GM23338 (cell line): ENCODE data around the gene SLC8A3.

Experiments
- CREB1 ChIP-seq: fragments of 250-450 bp; sonication (Bioruptor Pico); IDR thresholded peaks from 2 replicates; pipeline ENCODE4 v1.5.0; 2020; ENCODE audit warnings: low read depth, mild to moderate bottlenecking, moderate library complexity
- EZH2 ChIP-seq: fragments of 200-600 bp; sonication (generic); IDR thresholded peaks from one replicate; pipeline ENCODE4 v1.8.0; 2017; ENCODE audit warnings: antibody characterized with exemption, mild to moderate bottlenecking, low read depth; ENCODE audit not compliant: unreplicated experiment
- EZH2phosphoT487 ChIP-seq: fragments of 200-600 bp; sonication (generic); IDR thresholded peaks from one replicate; pipeline ENCODE4 v1.8.1; 2018; ENCODE audit warnings: antibody characterized with exemption; ENCODE audit not compliant: unreplicated experiment
- POLR2AphosphoS5 ChIP-seq: IDR thresholded peaks from 2 replicates; pipeline ENCODE4 v1.6.1; 2016; ENCODE audit warnings: antibody characterized with exemption, low read depth
- STAT1 ChIP-seq: IDR thresholded peaks from one replicate; pipeline ENCODE4 v1.6.1; 2016; ENCODE audit warnings: antibody characterized with exemption; ENCODE audit not compliant: unreplicated experiment
- ZNF331 ChIP-seq: fragments of 250-450 bp; sonication (Bioruptor Pico); IDR thresholded peaks from 2 replicates; pipeline ENCODE4 v1.5.0; 2020; ENCODE audit warnings: low read depth, mild to moderate bottlenecking, moderate library complexity
- TF ChIP-seq, protein P1 (sequence below), 2 experiments: fragments of 200-600 bp in 1 of 2; sonication (generic) in 1 of 2; conservative IDR thresholded peaks; 2 replicates each; pipeline versions ENCODE4 v1.5.1 to v1.6.1; 2016 to 2017; ENCODE audit warnings: antibody characterized with exemption in 2 of 2, low read depth in 2 of 2, mild to moderate bottlenecking in 2 of 2, moderate library complexity in 1 of 2
- TF ChIP-seq, protein P2 (sequence below): IDR thresholded peaks from one replicate; pipeline ENCODE4 v1.6.1; 2018; ENCODE audit warnings: antibody characterized with exemption; ENCODE audit not compliant: unreplicated experiment

DNA sequence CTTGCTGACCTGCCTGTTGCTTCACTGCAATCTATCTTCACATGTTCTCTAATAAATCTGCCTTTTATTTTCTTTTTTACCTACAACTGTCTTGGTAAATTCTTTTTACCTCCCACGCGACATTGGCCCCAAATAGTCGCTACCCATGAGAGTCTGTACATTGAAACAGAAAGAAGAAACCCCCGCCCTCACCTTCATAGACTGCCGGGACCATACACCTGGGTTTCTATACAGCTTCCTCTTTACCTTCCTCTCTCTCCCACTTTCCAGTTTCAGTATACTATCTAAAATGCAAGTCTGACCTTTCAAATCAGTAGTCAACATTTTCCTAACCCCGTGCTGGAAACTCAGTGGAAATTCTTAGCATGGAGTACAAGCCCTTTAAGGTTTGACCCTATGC, 4.8 kb downstream of the SLC8A3 start:
- TF ChIP-seq, protein P1, sequence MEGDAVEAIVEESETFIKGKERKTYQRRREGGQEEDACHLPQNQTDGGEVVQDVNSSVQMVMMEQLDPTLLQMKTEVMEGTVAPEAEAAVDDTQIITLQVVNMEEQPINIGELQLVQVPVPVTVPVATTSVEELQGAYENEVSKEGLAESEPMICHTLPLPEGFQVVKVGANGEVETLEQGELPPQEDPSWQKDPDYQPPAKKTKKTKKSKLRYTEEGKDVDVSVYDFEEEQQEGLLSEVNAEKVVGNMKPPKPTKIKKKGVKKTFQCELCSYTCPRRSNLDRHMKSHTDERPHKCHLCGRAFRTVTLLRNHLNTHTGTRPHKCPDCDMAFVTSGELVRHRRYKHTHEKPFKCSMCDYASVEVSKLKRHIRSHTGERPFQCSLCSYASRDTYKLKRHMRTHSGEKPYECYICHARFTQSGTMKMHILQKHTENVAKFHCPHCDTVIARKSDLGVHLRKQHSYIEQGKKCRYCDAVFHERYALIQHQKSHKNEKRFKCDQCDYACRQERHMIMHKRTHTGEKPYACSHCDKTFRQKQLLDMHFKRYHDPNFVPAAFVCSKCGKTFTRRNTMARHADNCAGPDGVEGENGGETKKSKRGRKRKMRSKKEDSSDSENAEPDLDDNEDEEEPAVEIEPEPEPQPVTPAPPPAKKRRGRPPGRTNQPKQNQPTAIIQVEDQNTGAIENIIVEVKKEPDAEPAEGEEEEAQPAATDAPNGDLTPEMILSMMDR (conservative IDR thresholded peaks at IDR 0.05; ENCODE audit: low read depth in 2 of 2), result no peak
- no peak for TF ChIP-seq POLR2AphosphoS5
- TF ChIP-seq CREB1 (CRISPR knock-in tag), result no peak
- TF ChIP-seq, protein P2, sequence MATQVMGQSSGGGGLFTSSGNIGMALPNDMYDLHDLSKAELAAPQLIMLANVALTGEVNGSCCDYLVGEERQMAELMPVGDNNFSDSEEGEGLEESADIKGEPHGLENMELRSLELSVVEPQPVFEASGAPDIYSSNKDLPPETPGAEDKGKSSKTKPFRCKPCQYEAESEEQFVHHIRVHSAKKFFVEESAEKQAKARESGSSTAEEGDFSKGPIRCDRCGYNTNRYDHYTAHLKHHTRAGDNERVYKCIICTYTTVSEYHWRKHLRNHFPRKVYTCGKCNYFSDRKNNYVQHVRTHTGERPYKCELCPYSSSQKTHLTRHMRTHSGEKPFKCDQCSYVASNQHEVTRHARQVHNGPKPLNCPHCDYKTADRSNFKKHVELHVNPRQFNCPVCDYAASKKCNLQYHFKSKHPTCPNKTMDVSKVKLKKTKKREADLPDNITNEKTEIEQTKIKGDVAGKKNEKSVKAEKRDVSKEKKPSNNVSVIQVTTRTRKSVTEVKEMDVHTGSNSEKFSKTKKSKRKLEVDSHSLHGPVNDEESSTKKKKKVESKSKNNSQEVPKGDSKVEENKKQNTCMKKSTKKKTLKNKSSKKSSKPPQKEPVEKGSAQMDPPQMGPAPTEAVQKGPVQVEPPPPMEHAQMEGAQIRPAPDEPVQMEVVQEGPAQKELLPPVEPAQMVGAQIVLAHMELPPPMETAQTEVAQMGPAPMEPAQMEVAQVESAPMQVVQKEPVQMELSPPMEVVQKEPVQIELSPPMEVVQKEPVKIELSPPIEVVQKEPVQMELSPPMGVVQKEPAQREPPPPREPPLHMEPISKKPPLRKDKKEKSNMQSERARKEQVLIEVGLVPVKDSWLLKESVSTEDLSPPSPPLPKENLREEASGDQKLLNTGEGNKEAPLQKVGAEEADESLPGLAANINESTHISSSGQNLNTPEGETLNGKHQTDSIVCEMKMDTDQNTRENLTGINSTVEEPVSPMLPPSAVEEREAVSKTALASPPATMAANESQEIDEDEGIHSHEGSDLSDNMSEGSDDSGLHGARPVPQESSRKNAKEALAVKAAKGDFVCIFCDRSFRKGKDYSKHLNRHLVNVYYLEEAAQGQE, result no peak
- no peak for TF ChIP-seq EZH2
- no peak for TF ChIP-seq EZH2phosphoT487
- TF ChIP-seq ZNF331 (CRISPR knock-in tag), result no peak
- no peak for TF ChIP-seq STAT1
